Endothelial cell of umbilical vein (primary cell): ENCODE measurements around the gene SCAPER. TPM values are rescaled to one million over a fixed set of nuclear protein-coding genes. Genes with fewer than 3 reads are reported as not detected.

Experiments
- BruUV-seq: library from RNA; stranded (reverse); fragments of 400-500 nt; replicated peaks from 2 replicates; lab custom pipeline; 2021; lab: Mats Ljungman, UMichigan
- CTCF ChIA-PET: fragments of 300-600, 350-600 bp; sonication (Branson Sonifier 250); formaldehyde crosslinking; loops from one replicate; lab custom pipeline; 2021; ENCODE audit warnings: antibody characterized with exemption, inconsistent platforms; lab: Charles Lee
- POLR2A ChIA-PET: fragments of 300-600, 350-600 bp; sonication (Branson Sonifier 250); formaldehyde crosslinking; loops from one replicate; lab custom pipeline; 2021; ENCODE audit warnings: antibody characterized with exemption, inconsistent platforms; lab: Charles Lee
- DNase-seq: peaks from one replicate; pipeline ENCODE4 v3.0.0-alpha.2; 2011; ENCODE audit warnings: low read depth, low spot score
- FAIRE-seq: peaks from 2 replicates; lab custom pipeline; 2011; peaks lifted over from hg19 to GRCh38; lab: Jason Lieb, UNC
- H2AFZ ChIP-seq: 2 replicates; pipeline ENCODE4 v1.6.0; 2012; ENCODE audit warnings: low read depth, low read length, control low read depth, inconsistent platforms
- H3K27ac ChIP-seq: 2 replicates; pipeline ENCODE4 v1.5.1; 2011; ENCODE audit warnings: low read depth, mild to moderate bottlenecking, control low read depth, low read length, moderate library complexity; ENCODE audit not compliant: insufficient read depth
- H3K27me3 ChIP-seq, 2 experiments: 2 replicates each; pipeline versions ENCODE4 v1.6.0 to v1.6.1; 2011; ENCODE audit warnings: low read length in 2 of 2, mixed read lengths in 1 of 2; ENCODE audit not compliant: control insufficient read depth in 2 of 2, insufficient read depth in 2 of 2
- H3K36me3 ChIP-seq, 2 experiments: 2 replicates in 1 of 2; 3 replicates in 1 of 2; pipeline ENCODE4 v1.5.1; 2011; ENCODE audit warnings: low read length in 2 of 2, mild to moderate bottlenecking in 1 of 2, moderate library complexity in 1 of 2; ENCODE audit not compliant: control insufficient read depth in 2 of 2, insufficient read depth in 2 of 2; ENCODE audit errors: extremely low read depth in 1 of 2
- H3K4me1 ChIP-seq: 3 replicates; pipeline ENCODE4 v1.5.1; 2011; ENCODE audit warnings: mild to moderate bottlenecking, low read length; ENCODE audit not compliant: control insufficient read depth, insufficient read depth; ENCODE audit errors: extremely low read depth
- H3K4me2 ChIP-seq: 2 replicates; pipeline ENCODE4 v1.6.1; 2011; ENCODE audit warnings: low read length, control low read depth, mixed read lengths; ENCODE audit not compliant: insufficient read depth
- H3K4me3 ChIP-seq, 3 experiments: fragments of 200-600 bp in 1 of 3; sonication (generic), shearing (Covaris generic) in 1 of 3; replicated peaks in 1 of 3; 2 replicates each; pipeline ENCODE4 v1.5.1; 2011 to 2016; ENCODE audit warnings: control low read depth in 3 of 3, low read length in 3 of 3, mild to moderate bottlenecking in 2 of 3, inconsistent platforms in 1 of 3, low read depth in 1 of 3, moderate library complexity in 1 of 3; ENCODE audit not compliant: insufficient read depth in 1 of 3
- H3K79me2 ChIP-seq: 2 replicates; pipeline ENCODE4 v1.6.0; 2012; ENCODE audit warnings: low read length, inconsistent platforms; ENCODE audit not compliant: control insufficient read depth, insufficient read depth
- H3K9ac ChIP-seq: replicated peaks from 2 replicates; pipeline ENCODE3; 2011; ENCODE audit warnings: low read length, control low read depth; ENCODE audit not compliant: insufficient read depth; ENCODE audit errors: extremely low read depth
- H3K9me1 ChIP-seq: replicated peaks from 3 replicates; pipeline ENCODE4 v1.6.0; 2011; ENCODE audit warnings: mild to moderate bottlenecking, low read length; ENCODE audit not compliant: control insufficient read depth, insufficient read depth; ENCODE audit errors: extremely low read depth
- H3K9me3 ChIP-seq: replicated peaks from 2 replicates; pipeline ENCODE4 v1.5.1; 2012; ENCODE audit warnings: low read length, inconsistent platforms; ENCODE audit not compliant: control insufficient read depth, insufficient read depth
- H4K20me1 ChIP-seq: replicated peaks from 2 replicates; pipeline ENCODE3; 2011; ENCODE audit warnings: mild to moderate bottlenecking, low read length; ENCODE audit not compliant: control insufficient read depth, insufficient read depth; ENCODE audit errors: extremely low read depth
- EZH2 ChIP-seq: IDR thresholded peaks from 2 replicates; pipeline ENCODE4 v1.6.1; 2012; ENCODE audit warnings: borderline replicate concordance, low read depth, mild to moderate bottlenecking, moderate library complexity, low read length, inconsistent platforms; ENCODE audit not compliant: severe bottlenecking
- FOS ChIP-seq: IDR thresholded peaks from 2 replicates; pipeline ENCODE4 v1.6.1; 2011; ENCODE audit warnings: mild to moderate bottlenecking, low read length, moderate library complexity, borderline replicate concordance; ENCODE audit not compliant: insufficient read depth
- GATA2 ChIP-seq: IDR thresholded peaks from 2 replicates; pipeline ENCODE4 v1.7.0; 2011; ENCODE audit warnings: low read depth, mild to moderate bottlenecking, moderate library complexity, mixed read lengths, low read length; ENCODE audit not compliant: insufficient read length, insufficient read depth
- JUN ChIP-seq: IDR thresholded peaks from 2 replicates; pipeline ENCODE4 v1.6.1; 2011; ENCODE audit warnings: borderline replicate concordance, low read depth; ENCODE audit not compliant: insufficient read length, insufficient read depth
- MYC ChIP-seq: IDR thresholded peaks from one replicate; pipeline ENCODE4 v1.6.1; 2011; ENCODE audit warnings: mild to moderate bottlenecking, low read depth, low read length
- POLR2A ChIP-seq: IDR thresholded peaks from 2 replicates; pipeline ENCODE4 v1.6.1; 2012; ENCODE audit warnings: low read depth, mild to moderate bottlenecking, control low read depth, low read length
- POLR2AphosphoS5 ChIP-seq: IDR thresholded peaks from 2 replicates; pipeline ENCODE4 v1.6.1; 2012; ENCODE audit warnings: low read depth, mild to moderate bottlenecking, control low read depth, low read length, moderate library complexity; ENCODE audit not compliant: insufficient read depth
- dilution Hi-C: fragments of 300-500 bp; cut with MboI; formaldehyde crosslinking; loops from one replicate; pipeline ENCODE4 v1.15.0; 2019; ENCODE audit warnings: low sequenced_read_pairs; ENCODE audit not compliant: extremely low pct_ligation_motif_present
- intact Hi-C: fragments of 100-400 bp; cut with micrococcal nuclease; formaldehyde crosslinking; loops from one replicate; pipeline ENCODE4 v1.10.0; 2022
- polyA plus RNA-seq, 4 experiments: library from polyadenylated mRNA; depleted of rRNA in 3 of 4; stranded (reverse) in 3 of 4; unstranded in 1 of 4; fragments of >200 nt; gene quantifications; 2 replicates each; pipeline versions ENCODE4 v1.2.1 to v1.2.3, GENCODE V29; 2011 to 2012; ENCODE audit warnings: missing spikeins in 1 of 4
- total RNA-seq: library from RNA; stranded (reverse); gene quantifications from 2 replicates; pipeline ENCODE4 v1.2.3, GENCODE V29; 2021
- TF ChIP-seq, protein P1 (sequence below): IDR thresholded peaks from 2 replicates; pipeline ENCODE4 v1.6.1; 2011; ENCODE audit not compliant: insufficient read depth, insufficient read length
- TF ChIP-seq, protein P2 (sequence below), 2 donors: IDR thresholded peaks; 1 replicate in 1 of 2; 2 replicates in 1 of 2; pipeline ENCODE4 v1.5.1; 2011; ENCODE audit warnings: low read length in 2 of 2, mild to moderate bottlenecking in 2 of 2, moderate library complexity in 2 of 2, control low read depth in 1 of 2, inconsistent platforms in 1 of 2, low read depth in 1 of 2; ENCODE audit not compliant: insufficient read depth in 1 of 2; ENCODE audit errors: extremely low read depth in 1 of 2

Gene SCAPER
- total and polyA plus RNA-seq, 2 donors (not counting 3 experiments of a cell fraction or from before 2014, with no cell fraction given): 2.7 to 12.7 TPM

GRCh38 chr15:76321171-76321570, 584.0 kb downstream of the SCAPER start:
- Histone ChIP-seq H4K20me1 (no peaks in the 10 kb centered on the region), H3K9me3 (no peaks in the 10 kb centered on the region), H3K9ac (no peak overlapping the region), H3K27ac (no peak overlapping the region), H3K27me3 (peaks cover 10 to 29% of the 10 kb centered on the region in 2 experiments), H3K79me2 (no peaks in the 10 kb centered on the region), H3K4me3 (no peak overlapping the region), H3K4me2 (no peak overlapping the region), H3K9me1 (no peaks in the 10 kb centered on the region), H3K36me3 (no peaks in the 10 kb centered on the region), H3K4me1 (no peaks in the 10 kb centered on the region), H2AFZ (no peak overlapping the region)
- ChIA-PET POLR2A (no interaction called here), CTCF (interaction anchor here (1.4 kb wide), 1 partner anchor 9 kb away, joined by 6 read pairs; no protein-coding TSS in a partner anchor)
- DNase-seq: no peak
- BruUV-seq: no TSS peak
- peak; percentile 43 for FAIRE-seq
- dilution Hi-C loops (no loop called here), intact Hi-C loops (no loop called here)
- TF ChIP-seq EZH2: no peak
- TF ChIP-seq FOS: no peak
- no peak for TF ChIP-seq POLR2A
- TF ChIP-seq POLR2AphosphoS5: no peak
- TF ChIP-seq GATA2: no peak
- no peak for TF ChIP-seq JUN
- TF ChIP-seq, protein P1, sequence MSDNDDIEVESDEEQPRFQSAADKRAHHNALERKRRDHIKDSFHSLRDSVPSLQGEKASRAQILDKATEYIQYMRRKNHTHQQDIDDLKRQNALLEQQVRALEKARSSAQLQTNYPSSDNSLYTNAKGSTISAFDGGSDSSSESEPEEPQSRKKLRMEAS: no peak
- TF ChIP-seq MYC: no peak
- TF ChIP-seq, protein P2, sequence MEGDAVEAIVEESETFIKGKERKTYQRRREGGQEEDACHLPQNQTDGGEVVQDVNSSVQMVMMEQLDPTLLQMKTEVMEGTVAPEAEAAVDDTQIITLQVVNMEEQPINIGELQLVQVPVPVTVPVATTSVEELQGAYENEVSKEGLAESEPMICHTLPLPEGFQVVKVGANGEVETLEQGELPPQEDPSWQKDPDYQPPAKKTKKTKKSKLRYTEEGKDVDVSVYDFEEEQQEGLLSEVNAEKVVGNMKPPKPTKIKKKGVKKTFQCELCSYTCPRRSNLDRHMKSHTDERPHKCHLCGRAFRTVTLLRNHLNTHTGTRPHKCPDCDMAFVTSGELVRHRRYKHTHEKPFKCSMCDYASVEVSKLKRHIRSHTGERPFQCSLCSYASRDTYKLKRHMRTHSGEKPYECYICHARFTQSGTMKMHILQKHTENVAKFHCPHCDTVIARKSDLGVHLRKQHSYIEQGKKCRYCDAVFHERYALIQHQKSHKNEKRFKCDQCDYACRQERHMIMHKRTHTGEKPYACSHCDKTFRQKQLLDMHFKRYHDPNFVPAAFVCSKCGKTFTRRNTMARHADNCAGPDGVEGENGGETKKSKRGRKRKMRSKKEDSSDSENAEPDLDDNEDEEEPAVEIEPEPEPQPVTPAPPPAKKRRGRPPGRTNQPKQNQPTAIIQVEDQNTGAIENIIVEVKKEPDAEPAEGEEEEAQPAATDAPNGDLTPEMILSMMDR (IDR thresholded peaks at IDR 0.05; ENCODE audit: extremely low read depth in 1 of 2, insufficient read depth in 1 of 2, low read depth in 1 of 2, low read length in 2 of 2): no peak
